GM21529 (cell line): ENCODE measurements around the gene NLRP8.
"Not testable (repeated sequence)": the region's sequence is repeated elsewhere in the genome, so short reads cannot be mapped to it uniquely, and the experiment has no call there.

Experiments
- ATAC-seq: cut with Tn5 transposase; IDR thresholded peaks from one replicate; pipeline ENCODE4 v1.9.1; 2021; ENCODE audit not compliant: unreplicated experiment

The NLRP8 gene

GRCh38 chr19:55947532-55947931 lies at the start of gene NLRP8:
TSS of gene NLRP8 (plus strand) at chr19:55947832.
- ATAC-seq, result no peak

GRCh38 chr19:55898911-55899310 lies 48.7 kb upstream of the NLRP8 start:
- ATAC-seq, result no peak

- no peak for ATAC-seq
Measured at GRCh38 chr19:55901369-55902079, 46.1 kb upstream of the NLRP8 start.

- no peak for ATAC-seq
Measured at GRCh38 chr19:55902080-55902751, 45.4 kb upstream of the NLRP8 start.

GRCh38 chr19:55907286-55907685 lies 40.3 kb upstream of the NLRP8 start:
- ATAC-seq, result no peak

GRCh38 chr19:55907746-55908145 lies 39.9 kb upstream of the NLRP8 start:
- no peak for ATAC-seq

GRCh38 chr19:55909801-55910200 lies 37.8 kb upstream of the NLRP8 start:
- ATAC-seq, result no peak

GRCh38 chr19:55912916-55913315 lies 34.7 kb upstream of the NLRP8 start:
- no peak for ATAC-seq

GRCh38 chr19:55913643-55914268 lies 33.9 kb upstream of the NLRP8 start:
- no peak for ATAC-seq

GRCh38 chr19:55923556-55923955 lies 24.1 kb upstream of the NLRP8 start:
- ATAC-seq, result no peak

- ATAC-seq, result no peak
Measured at GRCh38 chr19:55927991-55928390, 19.6 kb upstream of the NLRP8 start.

GRCh38 chr19:55929258-55929657 lies 18.4 kb upstream of the NLRP8 start:
- ATAC-seq, result not testable (repeated sequence)

- no peak for ATAC-seq
Measured at GRCh38 chr19:55930996-55931515, 16.6 kb upstream of the NLRP8 start.

- no peak for ATAC-seq
Measured at GRCh38 chr19:55931936-55932386, 15.7 kb upstream of the NLRP8 start, which contains the start of gene NLRP13. TSS of gene NLRP13 (minus strand) at chr19:55932336. CDS start at chr19:55932311, 25 bp downstream.

- no peak for ATAC-seq
Measured at GRCh38 chr19:55935206-55935605, 12.4 kb upstream of the NLRP8 start.

GRCh38 chr19:55939206-55939605 lies 8.4 kb upstream of the NLRP8 start:
- ATAC-seq, result no peak

- ATAC-seq, result no peak
Measured at GRCh38 chr19:55940306-55940705, 7.3 kb upstream of the NLRP8 start.

- not testable (repeated sequence) for ATAC-seq
Measured at GRCh38 chr19:55950566-55950965, 2.9 kb downstream of the NLRP8 start.

GRCh38 chr19:55956431-55956830 lies 8.8 kb downstream of the NLRP8 start:
- ATAC-seq, result no peak

GRCh38 chr19:55958356-55958755 lies 10.7 kb downstream of the NLRP8 start:
- no peak for ATAC-seq

- no peak for ATAC-seq
Measured at GRCh38 chr19:55959996-55960675, 12.5 kb downstream of the NLRP8 start.
